ENCODE data around the gene PEBP1. TPM values are rescaled to one million over a fixed set of nuclear protein-coding genes. Genes with fewer than 3 reads are reported as not detected.

The PEBP1 gene
- total RNA-seq, 1 experiment from 2014 or later, result 199 TPM

GRCh38 chr12:118193477-118193876 lies 57.6 kb downstream of the PEBP1 start:
- no peak for DNase-seq (ENCODE audit: low read depth)

- no peak for DNase-seq (ENCODE audit: low read depth)
These were observed 58.0 kb downstream of the PEBP1 start for GRCh38 chr12:118193958-118194357.

Other genes starting within 250 kb of the PEBP1 start
- 0.24 and 0.98 TPM in 2 replicates for gene KSR2, start 167.1 kb upstream of the PEBP1 start, total RNA-seq (2014; rRNA removed; shearing (Covaris generic))
- 56.6 and 56.9 TPM in 2 replicates for gene RFC5, start 119.4 kb upstream of the PEBP1 start, total RNA-seq (2014; rRNA removed; shearing (Covaris generic))
- 61.6 and 67.8 TPM in 2 replicates for gene WSB2, start 74.9 kb upstream of the PEBP1 start, total RNA-seq (2014; rRNA removed; shearing (Covaris generic))
- gene VSIG10, start 32.1 kb upstream of the PEBP1 start, total RNA-seq (2014; rRNA removed; shearing (Covaris generic)), result 15.6 and 18.3 TPM in 2 replicates
- gene TAOK3, start 236.8 kb downstream of the PEBP1 start, total RNA-seq (2014; rRNA removed; shearing (Covaris generic)), result 17.7 and 22.6 TPM in 2 replicates
- 20.5 and 32.0 TPM in 2 replicates for gene SUDS3, start 240.4 kb downstream of the PEBP1 start, total RNA-seq (2014; rRNA removed; shearing (Covaris generic))